GM19239 (cell line): Measurements from ENCODE around the gene TUBGCP5.
"Not testable (repeated sequence)": the region's sequence is repeated elsewhere in the genome, so short reads cannot be mapped to it uniquely, and the experiment has no call there.

ENCODE experiments used
- DNase-seq: peaks from one replicate; pipeline ENCODE4 v3.0.0; 2011; ENCODE audit warnings: low spot score; ENCODE audit not compliant: insufficient read length
- FAIRE-seq: peaks from 2 replicates; lab custom pipeline; 2011; peaks lifted over from hg19 to GRCh38; lab: Jason Lieb, UNC

Gene TUBGCP5

DNA sequence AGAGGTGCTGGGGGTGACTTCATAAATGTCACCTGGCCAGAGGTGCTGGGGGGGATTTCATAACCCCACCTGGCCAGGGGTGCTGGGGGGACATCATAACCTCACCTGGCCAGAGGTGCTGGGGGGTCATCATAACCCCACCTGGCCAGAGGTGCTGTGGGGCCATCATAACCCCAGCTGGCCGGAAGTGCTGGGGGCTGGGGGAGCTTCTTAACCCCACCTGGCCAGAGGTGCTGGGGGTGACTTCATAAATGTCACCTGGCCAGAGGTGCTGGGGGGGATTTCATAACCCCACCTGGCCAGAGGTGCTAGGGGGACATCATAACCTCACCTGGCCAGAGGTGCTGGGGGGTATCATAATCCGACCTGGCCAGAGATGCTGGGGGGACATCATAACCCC, 4.6 kb upstream of the TUBGCP5 start:
- FAIRE-seq = not testable (repeated sequence)

DNA sequence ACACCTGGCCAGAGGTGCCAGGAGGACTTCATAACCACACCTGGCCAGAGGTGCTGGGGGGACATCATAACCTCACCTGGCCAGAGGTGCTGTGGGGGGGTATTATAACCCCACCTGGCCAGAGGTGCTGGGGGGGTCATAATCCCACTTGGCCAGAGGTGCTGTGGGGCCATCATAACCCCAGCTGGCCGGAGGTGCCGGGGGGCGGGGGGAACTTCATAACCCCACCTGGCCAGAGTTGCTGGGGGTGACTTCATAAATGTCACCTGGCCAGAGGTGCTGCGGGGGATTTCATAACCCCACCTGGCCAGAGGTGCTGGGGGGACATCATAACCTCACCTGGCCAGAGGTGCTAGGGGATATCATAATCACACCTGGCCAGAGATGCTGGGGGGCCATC, 4.2 kb upstream of the TUBGCP5 start:
- FAIRE-seq = not testable (repeated sequence)

More for the DNA sequence above, 4.6 kb upstream of the TUBGCP5 start:
- not testable (repeated sequence) for DNase-seq

GRCh38 chr15:23041736-23042135, 2.4 kb upstream of the TUBGCP5 start:
- DNase-seq, FAIRE-seq: not testable (repeated sequence)

More for the DNA sequence above, 4.2 kb upstream of the TUBGCP5 start:
- DNase-seq = not testable (repeated sequence)

- no peak for FAIRE-seq
- no peak for DNase-seq
These were observed 530 bp upstream of the TUBGCP5 start for GRCh38 chr15:23039917-23040281.

GRCh38 chr15:23038726-23039142, 635 bp downstream of the TUBGCP5 start:
- DNase-seq = peak; percentile 19
- no peak for FAIRE-seq

DNA sequence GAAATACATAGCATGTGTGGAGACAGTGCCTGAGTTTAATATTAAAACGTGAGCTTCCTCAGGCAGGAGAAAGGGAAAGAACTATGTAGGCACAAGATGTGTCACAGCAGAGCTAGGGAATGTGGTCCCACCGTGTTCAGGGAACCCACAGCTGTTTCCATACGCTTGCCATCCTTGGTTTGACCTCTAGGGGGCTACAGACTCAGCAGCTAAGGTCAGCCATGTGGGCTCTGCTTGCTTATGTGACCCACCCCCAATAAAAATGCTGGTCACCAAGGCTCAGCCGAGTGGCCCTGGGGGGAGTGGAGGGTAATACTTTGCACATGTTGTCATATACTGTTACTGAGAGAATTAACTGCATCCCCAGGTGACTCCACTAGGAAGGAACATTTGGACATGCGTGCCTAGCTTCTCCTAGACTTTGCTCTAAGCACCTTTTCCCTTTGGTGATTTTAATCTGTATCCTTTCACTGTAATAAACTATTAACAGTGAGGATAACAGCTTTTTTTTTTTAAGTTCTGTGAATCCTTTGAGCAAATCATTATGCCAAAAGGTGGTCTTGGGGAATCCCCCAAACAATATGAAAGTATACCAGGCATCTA, 3.3 kb downstream of the TUBGCP5 start:
- FAIRE-seq (no peak), DNase-seq (peak; percentile 44)

DNA sequence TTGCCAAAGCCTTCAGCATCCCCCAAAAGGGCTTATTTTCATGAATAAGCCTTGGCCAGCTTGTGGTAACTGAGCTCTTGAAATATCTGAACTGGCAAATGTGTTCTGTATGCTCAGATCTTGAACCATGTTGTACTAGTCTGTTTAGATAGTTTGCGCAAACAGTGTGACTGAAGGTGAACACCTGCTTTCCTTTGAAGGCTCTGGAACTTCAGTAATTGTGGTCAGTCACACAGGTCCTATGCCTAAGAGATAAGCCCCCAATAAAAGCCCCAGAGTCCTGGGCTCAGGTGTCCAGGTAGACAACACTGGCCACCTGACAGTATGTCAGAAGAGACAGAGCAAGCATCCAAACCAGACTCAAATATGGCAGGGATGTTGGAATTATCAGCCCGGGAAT, 5.4 kb downstream of the TUBGCP5 start:
- FAIRE-seq (no peak), DNase-seq (no peak)

- FAIRE-seq (no peak), DNase-seq (no peak)
These were observed 13.2 kb downstream of the TUBGCP5 start for GRCh38 chr15:23026218-23026617.

- FAIRE-seq (no peak), DNase-seq (no peak)
These were observed 17.2 kb downstream of the TUBGCP5 start for GRCh38 chr15:23022156-23022555.

GRCh38 chr15:23014394-23015000, 24.9 kb downstream of the TUBGCP5 start:
- DNase-seq (no peak), FAIRE-seq (no peak)

GRCh38 chr15:23013681-23014080, 25.7 kb downstream of the TUBGCP5 start:
- DNase-seq = no peak
- no peak for FAIRE-seq

DNA sequence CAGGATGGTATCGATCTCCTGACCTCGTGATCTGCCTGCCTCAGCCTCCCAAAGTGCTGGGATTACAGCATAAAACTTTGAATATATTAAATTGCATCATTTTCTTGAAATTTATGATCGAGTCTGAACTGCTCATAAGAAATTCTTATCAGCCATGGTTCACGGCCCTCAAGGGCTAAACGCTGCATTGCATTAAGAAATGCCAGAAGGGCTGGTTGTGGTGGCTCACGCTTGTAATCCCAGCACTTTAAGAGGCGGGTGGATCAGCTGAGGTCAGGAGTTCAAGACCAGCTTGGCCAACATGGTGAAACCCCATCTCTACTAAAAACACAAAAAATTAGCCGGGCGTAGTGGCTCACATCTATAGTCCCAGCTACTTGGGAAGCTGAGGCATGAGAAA, 26.8 kb downstream of the TUBGCP5 start:
- not testable (repeated sequence) for FAIRE-seq

DNA sequence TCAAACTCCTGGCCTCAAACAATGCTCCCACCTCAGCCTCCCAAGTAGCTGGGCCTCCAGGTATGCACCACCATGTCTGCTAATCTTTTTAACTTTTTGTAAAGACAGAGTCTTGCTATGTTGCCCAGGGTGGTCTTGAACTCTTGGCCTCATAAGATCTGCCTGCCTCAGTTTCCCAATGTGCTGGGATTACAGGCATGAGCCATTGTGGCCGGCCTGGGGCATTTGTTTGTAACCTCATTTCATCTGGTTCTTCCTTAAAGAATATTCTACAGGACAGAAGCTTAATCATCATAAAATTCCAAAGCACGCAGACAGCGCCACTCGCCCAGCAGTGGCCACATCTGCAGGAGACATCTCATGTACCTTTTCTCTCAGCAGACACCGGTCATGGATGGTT, 35.6 kb downstream of the TUBGCP5 start:
- no peak for DNase-seq
- no peak for FAIRE-seq

More for the DNA sequence above, 26.8 kb downstream of the TUBGCP5 start:
- not testable (repeated sequence) for DNase-seq

DNA sequence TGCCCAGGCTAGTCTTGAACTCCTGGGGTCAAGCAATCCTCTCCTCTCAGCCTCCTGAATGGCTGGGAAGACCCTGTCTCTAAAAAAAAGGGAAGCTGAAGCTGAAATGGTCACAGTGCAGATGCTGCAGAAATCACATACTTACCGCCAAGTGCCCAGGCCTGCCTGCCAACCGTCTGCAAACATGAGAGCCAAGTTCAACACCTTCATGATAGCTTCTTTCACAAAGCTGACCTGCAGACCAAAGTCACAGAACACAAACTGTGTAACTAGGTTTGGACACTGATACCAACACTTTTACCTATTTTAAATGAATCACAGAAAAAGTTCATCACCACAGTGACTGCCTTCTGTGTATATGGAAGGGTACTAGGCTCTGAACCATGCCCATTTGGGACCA, 36.4 kb downstream of the TUBGCP5 start:
- FAIRE-seq (no peak), DNase-seq (no peak)

DNA sequence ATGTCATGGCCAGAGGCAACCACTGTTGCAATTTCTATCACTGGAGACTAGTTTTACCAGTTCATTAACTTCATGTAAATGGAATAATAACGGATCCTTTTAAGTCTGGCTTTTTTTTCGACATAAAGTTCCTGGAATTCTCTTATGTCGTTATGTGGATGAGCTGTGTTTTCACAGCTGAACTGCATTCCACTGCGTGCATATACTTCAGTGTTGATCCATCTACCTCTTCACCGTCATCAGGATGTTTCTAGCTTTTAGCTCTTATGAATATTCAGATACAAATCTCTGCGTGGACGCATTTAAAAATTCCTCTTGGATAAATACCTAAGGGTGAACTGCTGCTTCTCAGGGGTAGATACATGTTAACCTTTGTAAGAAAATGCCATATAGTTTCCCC, 43.6 kb downstream of the TUBGCP5 start:
- no peak for DNase-seq
- no peak for FAIRE-seq

- DNase-seq (no peak), FAIRE-seq (no peak)
These were observed 47.4 kb downstream of the TUBGCP5 start for GRCh38 chr15:22992024-22992326.

DNA sequence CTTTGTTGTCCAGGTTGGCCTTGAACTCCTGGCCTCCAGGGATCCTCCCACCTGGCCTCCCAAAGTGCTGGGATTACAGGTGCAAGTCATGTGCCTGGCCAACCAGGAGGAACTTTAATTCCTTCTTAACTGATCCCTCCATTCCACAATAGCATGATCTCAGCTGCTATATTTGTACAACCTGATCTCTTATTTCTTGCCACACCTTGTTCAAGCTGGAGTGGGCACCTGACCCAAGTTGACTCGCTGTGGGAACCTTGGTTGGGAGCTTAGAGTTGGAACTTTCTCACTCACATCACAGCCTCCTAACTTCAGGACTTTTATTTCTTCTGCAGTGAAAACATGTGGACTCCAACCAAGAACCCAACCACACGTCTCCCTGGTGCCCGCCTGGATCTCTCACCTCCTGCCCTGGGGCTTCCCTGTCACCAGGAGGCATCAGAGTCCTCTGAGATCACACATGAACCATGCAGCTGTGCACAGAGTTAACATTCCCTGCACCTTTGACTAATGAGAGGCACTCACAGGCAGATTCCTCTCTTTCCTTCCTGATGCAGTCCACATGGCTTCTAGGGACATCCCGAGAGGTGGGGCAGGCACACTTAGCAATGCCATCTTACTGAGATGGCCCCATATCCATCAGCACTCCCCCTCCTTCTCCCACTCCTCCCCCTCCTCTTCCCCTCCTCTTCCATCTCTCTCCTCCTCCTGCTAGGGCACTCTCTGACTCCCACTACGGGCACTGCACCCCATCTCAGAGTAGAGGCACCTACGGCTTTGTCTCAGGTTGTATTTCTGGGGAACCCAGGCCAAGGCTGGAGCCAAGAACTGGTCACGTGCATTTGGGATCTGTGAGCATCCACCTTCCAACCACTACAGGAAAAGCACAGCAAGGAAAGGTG, 49.5 kb downstream of the TUBGCP5 start:
- DNase-seq (no peak), FAIRE-seq (no peak)

DNA sequence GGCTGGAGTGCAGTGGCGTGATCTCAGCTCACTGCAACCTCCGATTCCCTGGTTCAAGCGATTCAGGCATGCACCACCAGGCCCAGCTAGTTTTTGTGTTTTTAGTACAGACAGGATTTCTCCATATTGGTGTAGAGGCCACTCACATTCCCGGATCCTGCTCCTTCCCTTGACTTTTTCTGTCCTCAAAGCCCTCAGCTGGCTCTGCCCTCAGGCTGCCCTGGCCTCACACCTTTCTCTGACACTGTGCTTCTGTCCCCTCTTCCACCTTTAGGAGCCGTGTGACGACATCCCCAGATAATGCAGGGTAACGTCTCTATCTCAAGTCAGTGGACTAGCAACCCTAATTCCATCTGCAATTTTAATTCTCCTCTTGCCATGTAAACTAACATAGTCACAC, 50.6 kb downstream of the TUBGCP5 start:
- FAIRE-seq = no peak
- DNase-seq = no peak

DNA sequence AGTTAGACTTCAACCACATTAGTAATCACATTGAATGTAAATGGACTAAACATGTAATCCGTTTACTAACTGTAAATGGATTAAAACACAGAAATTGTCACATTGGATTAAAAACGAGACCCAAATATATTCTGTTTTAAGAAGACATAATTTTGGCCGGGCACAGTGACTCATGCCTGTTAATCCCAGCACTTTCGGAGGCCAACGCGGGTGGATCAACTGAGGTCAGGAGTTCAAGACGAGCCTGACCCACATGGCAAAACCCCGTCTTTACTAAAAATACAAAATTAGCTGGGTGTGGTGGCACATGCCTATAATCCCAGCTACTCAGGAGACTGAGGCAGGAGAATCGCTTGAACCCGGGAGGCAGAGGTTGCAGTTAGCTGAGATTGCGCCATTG, 57.4 kb downstream of the TUBGCP5 start:
- not testable (repeated sequence) for FAIRE-seq, DNase-seq

- DNase-seq = no peak
- FAIRE-seq = no peak
These were observed 58.1 kb downstream of the TUBGCP5 start for GRCh38 chr15:22981051-22981840.
